Measurements from ENCODE around the gene FAM180B. TPM values are rescaled to one million over a fixed set of nuclear protein-coding genes. Genes with fewer than 3 reads are reported as not detected.
A peak's percentile ranks its signal among the peaks of the same experiment; 100 is the strongest.

The FAM180B gene
- total and polyA plus RNA-seq, 2 of the 13 experiments (the other 11 are each of a cell fraction or from before 2014, with no cell fraction given), result 0.40 to 1.0 TPM

GRCh38 chr11:47587723-47588326 is 1.3 kb downstream of the FAM180B start (continued):
- TF ChIP-seq HINFP (CRISPR knock-in tag; IDR thresholded peaks at IDR 0.05; ENCODE audit: low read depth) (no peak), ZSCAN25 (CRISPR knock-in tag; IDR thresholded peaks at IDR 0.05) (no peak), SIX1 (CRISPR knock-in tag; IDR thresholded peaks at IDR 0.05; ENCODE audit: borderline replicate concordance) (no peak), ZMAT3 (CRISPR knock-in tag; conservative IDR thresholded peaks at IDR 0.05) (0 out of 2 replicates have a peak, but pooled peaks have one; percentile 29), GABPA (IDR thresholded peaks at IDR 0.05; ENCODE audit: low read depth, low read length) (peak; percentile 32; the same call in 1 of the 2 replicates), GABPA (CRISPR knock-in tag; IDR thresholded peaks at IDR 0.05; ENCODE audit: low read depth) (peak; percentile 80), ZNF776 (CRISPR knock-in tag; IDR thresholded peaks at IDR 0.05) (no peak), CHD2 (IDR thresholded peaks at IDR 0.05; ENCODE audit: low read depth, low read length) (no peak), ZNF737 (CRISPR knock-in tag; IDR thresholded peaks at IDR 0.05; ENCODE audit: borderline replicate concordance) (no peak), ZFP36L1 (CRISPR knock-in tag; IDR thresholded peaks at IDR 0.05) (no peak), CEBPB (IDR thresholded peaks at IDR 0.05; ENCODE audit: borderline replicate concordance, low read depth, low read length) (no peak), ZNF674 (CRISPR knock-in tag; IDR thresholded peaks at IDR 0.05; ENCODE audit: low read depth) (0 out of 2 replicates have a peak, but pooled peaks have one; percentile 80), ZNF792 (CRISPR knock-in tag; IDR thresholded peaks at IDR 0.05) (no peak), FOXC1 (CRISPR knock-in tag; IDR thresholded peaks at IDR 0.05; ENCODE audit: borderline replicate concordance) (peak; percentile 67; the same call in 1 of the 2 replicates), NR1H2 (CRISPR knock-in tag; IDR thresholded peaks at IDR 0.05; ENCODE audit: borderline replicate concordance, low read depth) (0 out of 2 replicates have a peak, but pooled peaks have one; percentile 77), ELF1 (CRISPR knock-in tag; IDR thresholded peaks at IDR 0.05) (no peak)
- TF ChIP-seq, protein P1, sequence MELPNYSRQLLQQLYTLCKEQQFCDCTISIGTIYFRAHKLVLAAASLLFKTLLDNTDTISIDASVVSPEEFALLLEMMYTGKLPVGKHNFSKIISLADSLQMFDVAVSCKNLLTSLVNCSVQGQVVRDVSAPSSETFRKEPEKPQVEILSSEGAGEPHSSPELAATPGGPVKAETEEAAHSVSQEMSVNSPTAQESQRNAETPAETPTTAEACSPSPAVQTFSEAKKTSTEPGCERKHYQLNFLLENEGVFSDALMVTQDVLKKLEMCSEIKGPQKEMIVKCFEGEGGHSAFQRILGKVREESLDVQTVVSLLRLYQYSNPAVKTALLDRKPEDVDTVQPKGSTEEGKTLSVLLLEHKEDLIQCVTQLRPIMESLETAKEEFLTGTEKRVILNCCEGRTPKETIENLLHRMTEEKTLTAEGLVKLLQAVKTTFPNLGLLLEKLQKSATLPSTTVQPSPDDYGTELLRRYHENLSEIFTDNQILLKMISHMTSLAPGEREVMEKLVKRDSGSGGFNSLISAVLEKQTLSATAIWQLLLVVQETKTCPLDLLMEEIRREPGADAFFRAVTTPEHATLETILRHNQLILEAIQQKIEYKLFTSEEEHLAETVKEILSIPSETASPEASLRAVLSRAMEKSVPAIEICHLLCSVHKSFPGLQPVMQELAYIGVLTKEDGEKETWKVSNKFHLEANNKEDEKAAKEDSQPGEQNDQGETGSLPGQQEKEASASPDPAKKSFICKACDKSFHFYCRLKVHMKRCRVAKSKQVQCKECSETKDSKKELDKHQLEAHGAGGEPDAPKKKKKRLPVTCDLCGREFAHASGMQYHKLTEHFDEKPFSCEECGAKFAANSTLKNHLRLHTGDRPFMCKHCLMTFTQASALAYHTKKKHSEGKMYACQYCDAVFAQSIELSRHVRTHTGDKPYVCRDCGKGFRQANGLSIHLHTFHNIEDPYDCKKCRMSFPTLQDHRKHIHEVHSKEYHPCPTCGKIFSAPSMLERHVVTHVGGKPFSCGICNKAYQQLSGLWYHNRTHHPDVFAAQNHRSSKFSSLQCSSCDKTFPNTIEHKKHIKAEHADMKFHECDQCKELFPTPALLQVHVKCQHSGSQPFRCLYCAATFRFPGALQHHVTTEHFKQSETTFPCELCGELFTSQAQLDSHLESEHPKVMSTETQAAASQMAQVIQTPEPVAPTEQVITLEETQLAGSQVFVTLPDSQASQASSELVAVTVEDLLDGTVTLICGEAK (IDR thresholded peaks at IDR 0.05), result no peak
- TF ChIP-seq, protein P1 (CRISPR knock-in tag; IDR thresholded peaks at IDR 0.05), result no peak
- TF ChIP-seq, protein P2, sequence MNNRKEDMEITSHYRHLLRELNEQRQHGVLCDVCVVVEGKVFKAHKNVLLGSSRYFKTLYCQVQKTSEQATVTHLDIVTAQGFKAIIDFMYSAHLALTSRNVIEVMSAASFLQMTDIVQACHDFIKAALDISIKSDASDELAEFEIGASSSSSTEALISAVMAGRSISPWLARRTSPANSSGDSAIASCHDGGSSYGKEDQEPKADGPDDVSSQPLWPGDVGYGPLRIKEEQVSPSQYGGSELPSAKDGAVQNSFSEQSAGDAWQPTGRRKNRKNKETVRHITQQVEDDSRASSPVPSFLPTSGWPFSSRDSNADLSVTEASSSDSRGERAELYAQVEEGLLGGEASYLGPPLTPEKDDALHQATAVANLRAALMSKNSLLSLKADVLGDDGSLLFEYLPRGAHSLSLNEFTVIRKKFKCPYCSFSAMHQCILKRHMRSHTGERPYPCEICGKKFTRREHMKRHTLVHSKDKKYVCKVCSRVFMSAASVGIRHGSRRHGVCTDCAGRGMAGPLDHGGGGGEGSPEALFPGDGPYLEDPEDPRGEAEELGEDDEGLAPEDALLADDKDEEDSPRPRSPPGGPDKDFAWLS (CRISPR knock-in tag; IDR thresholded peaks at IDR 0.05; ENCODE audit: borderline replicate concordance), result no peak
